ENCODE data around the gene BPIFB2.

DNA sequence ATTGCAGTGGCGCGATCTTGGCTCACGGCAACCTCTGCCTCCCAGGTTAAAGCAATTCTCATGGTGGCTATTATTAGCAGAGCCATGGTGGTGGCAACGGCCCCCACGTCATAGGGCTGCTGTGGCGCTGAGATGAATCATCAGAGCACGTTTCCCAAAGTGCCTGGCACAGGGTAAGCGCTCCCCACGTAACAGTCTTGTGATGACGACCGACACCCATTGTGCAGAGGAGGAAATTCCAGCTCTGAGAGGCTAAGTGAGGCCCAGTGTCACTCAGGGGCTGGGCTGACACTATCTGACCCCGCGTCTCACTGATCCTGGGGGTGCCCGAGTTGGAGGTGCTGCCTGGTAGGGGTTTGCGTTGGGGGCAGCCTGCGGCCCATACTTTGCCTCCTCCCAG is 19.5 kb upstream of the BPIFB2 start:
- TF ChIP-seq, protein P1, sequence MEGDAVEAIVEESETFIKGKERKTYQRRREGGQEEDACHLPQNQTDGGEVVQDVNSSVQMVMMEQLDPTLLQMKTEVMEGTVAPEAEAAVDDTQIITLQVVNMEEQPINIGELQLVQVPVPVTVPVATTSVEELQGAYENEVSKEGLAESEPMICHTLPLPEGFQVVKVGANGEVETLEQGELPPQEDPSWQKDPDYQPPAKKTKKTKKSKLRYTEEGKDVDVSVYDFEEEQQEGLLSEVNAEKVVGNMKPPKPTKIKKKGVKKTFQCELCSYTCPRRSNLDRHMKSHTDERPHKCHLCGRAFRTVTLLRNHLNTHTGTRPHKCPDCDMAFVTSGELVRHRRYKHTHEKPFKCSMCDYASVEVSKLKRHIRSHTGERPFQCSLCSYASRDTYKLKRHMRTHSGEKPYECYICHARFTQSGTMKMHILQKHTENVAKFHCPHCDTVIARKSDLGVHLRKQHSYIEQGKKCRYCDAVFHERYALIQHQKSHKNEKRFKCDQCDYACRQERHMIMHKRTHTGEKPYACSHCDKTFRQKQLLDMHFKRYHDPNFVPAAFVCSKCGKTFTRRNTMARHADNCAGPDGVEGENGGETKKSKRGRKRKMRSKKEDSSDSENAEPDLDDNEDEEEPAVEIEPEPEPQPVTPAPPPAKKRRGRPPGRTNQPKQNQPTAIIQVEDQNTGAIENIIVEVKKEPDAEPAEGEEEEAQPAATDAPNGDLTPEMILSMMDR (IDR thresholded peaks at IDR 0.05; ENCODE audit: low read depth, low read length, missing input control), result no peak
- TF ChIP-seq YY1 (IDR thresholded peaks at IDR 0.05), result no peak
- no peak for TF ChIP-seq JUND (IDR thresholded peaks at IDR 0.05)
- TF ChIP-seq, protein P2, sequence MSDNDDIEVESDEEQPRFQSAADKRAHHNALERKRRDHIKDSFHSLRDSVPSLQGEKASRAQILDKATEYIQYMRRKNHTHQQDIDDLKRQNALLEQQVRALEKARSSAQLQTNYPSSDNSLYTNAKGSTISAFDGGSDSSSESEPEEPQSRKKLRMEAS (IDR thresholded peaks at IDR 0.05), result no peak
- no peak for TF ChIP-seq HNF4G (IDR thresholded peaks at IDR 0.05)
- no peak for TF ChIP-seq TAF1 (conservative IDR thresholded peaks at IDR 0.05)
- TF ChIP-seq, protein P3, sequence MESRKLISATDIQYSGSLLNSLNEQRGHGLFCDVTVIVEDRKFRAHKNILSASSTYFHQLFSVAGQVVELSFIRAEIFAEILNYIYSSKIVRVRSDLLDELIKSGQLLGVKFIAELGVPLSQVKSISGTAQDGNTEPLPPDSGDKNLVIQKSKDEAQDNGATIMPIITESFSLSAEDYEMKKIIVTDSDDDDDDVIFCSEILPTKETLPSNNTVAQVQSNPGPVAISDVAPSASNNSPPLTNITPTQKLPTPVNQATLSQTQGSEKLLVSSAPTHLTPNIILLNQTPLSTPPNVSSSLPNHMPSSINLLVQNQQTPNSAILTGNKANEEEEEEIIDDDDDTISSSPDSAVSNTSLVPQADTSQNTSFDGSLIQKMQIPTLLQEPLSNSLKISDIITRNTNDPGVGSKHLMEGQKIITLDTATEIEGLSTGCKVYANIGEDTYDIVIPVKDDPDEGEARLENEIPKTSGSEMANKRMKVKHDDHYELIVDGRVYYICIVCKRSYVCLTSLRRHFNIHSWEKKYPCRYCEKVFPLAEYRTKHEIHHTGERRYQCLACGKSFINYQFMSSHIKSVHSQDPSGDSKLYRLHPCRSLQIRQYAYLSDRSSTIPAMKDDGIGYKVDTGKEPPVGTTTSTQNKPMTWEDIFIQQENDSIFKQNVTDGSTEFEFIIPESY (IDR thresholded peaks at IDR 0.05), result no peak
- TF ChIP-seq, protein P4, sequence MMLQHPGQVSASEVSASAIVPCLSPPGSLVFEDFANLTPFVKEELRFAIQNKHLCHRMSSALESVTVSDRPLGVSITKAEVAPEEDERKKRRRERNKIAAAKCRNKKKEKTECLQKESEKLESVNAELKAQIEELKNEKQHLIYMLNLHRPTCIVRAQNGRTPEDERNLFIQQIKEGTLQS (IDR thresholded peaks at IDR 0.05), result no peak
- TF ChIP-seq, protein P5, sequence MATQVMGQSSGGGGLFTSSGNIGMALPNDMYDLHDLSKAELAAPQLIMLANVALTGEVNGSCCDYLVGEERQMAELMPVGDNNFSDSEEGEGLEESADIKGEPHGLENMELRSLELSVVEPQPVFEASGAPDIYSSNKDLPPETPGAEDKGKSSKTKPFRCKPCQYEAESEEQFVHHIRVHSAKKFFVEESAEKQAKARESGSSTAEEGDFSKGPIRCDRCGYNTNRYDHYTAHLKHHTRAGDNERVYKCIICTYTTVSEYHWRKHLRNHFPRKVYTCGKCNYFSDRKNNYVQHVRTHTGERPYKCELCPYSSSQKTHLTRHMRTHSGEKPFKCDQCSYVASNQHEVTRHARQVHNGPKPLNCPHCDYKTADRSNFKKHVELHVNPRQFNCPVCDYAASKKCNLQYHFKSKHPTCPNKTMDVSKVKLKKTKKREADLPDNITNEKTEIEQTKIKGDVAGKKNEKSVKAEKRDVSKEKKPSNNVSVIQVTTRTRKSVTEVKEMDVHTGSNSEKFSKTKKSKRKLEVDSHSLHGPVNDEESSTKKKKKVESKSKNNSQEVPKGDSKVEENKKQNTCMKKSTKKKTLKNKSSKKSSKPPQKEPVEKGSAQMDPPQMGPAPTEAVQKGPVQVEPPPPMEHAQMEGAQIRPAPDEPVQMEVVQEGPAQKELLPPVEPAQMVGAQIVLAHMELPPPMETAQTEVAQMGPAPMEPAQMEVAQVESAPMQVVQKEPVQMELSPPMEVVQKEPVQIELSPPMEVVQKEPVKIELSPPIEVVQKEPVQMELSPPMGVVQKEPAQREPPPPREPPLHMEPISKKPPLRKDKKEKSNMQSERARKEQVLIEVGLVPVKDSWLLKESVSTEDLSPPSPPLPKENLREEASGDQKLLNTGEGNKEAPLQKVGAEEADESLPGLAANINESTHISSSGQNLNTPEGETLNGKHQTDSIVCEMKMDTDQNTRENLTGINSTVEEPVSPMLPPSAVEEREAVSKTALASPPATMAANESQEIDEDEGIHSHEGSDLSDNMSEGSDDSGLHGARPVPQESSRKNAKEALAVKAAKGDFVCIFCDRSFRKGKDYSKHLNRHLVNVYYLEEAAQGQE (IDR thresholded peaks at IDR 0.05), result no peak
- no peak for TF ChIP-seq HNF4A (conservative IDR thresholded peaks at IDR 0.05)
- no peak for TF ChIP-seq GABPA (IDR thresholded peaks at IDR 0.05 in 1 of 2, conservative IDR thresholded peaks at IDR 0.05 in 1 of 2)

All from liver (tissue), 3 donors.